Measurements from ENCODE around the gene WNT2B. TPM values are rescaled to one million over a fixed set of nuclear protein-coding genes. Genes with fewer than 3 reads are reported as not detected.

Gene WNT2B
- total and polyA plus RNA-seq, 2 of the 8 experiments (the other 6 are each of a cell fraction or from before 2014, with no cell fraction given), result 0.33 to 2.0 TPM

- TF ChIP-seq USF2 (IDR thresholded peaks at IDR 0.05; ENCODE audit: low read length) (no peak), TAF1 (IDR thresholded peaks at IDR 0.05; ENCODE audit: low read depth, low read length) (no peak), SIN3A (conservative IDR thresholded peaks at IDR 0.05 in 1 of 2, IDR thresholded peaks at IDR 0.05 in 1 of 2; ENCODE audit: low read depth in 1 of 2, low read length in 2 of 2) (no peak), RAD21 (IDR thresholded peaks at IDR 0.05 in 1 of 2, conservative IDR thresholded peaks at IDR 0.05 in 1 of 2; ENCODE audit: low read depth in 2 of 2, low read length in 2 of 2) (no peak), SIX5 (IDR thresholded peaks at IDR 0.05; ENCODE audit: low read depth, low read length) (no peak)
Measured at GRCh38 chr1:112511897-112512296, 3.1 kb downstream of the WNT2B start (continued).
